Activated CD8-positive, alpha-beta memory T cell treated with anti-CD3 and anti-CD28 coated beads, Interleukin-2, amount 50 U/mL, for 48 hours (primary cell): ENCODE data around the gene ZNF579.
"Not testable (repeated sequence)": the region's sequence is repeated elsewhere in the genome, so short reads cannot be mapped to it uniquely, and the experiment has no call there.

Source experiments
- DNase-seq: peaks from one replicate; pipeline ENCODE4 v3.0.0-alpha.2; 2020

ZNF579 gene

GRCh38 chr19:55592391-55593090 lies 11.9 kb upstream of the ZNF579 start:
- DNase-seq, result no peak

GRCh38 chr19:55591555-55591954 lies 10.9 kb upstream of the ZNF579 start:
- DNase-seq, result no peak

GRCh38 chr19:55590617-55591016 lies 10.0 kb upstream of the ZNF579 start:
- DNase-seq, result no peak

- DNase-seq, result no peak
Observed at GRCh38 chr19:55590109-55590508, 9.5 kb upstream of the ZNF579 start.

GRCh38 chr19:55588738-55589137 lies 8.1 kb upstream of the ZNF579 start:
- no peak for DNase-seq

- DNase-seq, result peak; percentile 98
Observed at GRCh38 chr19:55586976-55587668, 6.5 kb upstream of the ZNF579 start.

GRCh38 chr19:55585658-55586339 lies 5.2 kb upstream of the ZNF579 start:
- peak; percentile 72 for DNase-seq

GRCh38 chr19:55584871-55585270 lies 4.2 kb upstream of the ZNF579 start:
- no peak for DNase-seq

- not testable (repeated sequence) for DNase-seq
Observed at GRCh38 chr19:55583897-55584296, 3.2 kb upstream of the ZNF579 start.

GRCh38 chr19:55582284-55582683 lies 1.6 kb upstream of the ZNF579 start:
- not testable (repeated sequence) for DNase-seq

GRCh38 chr19:55581823-55582223 lies 1.2 kb upstream of the ZNF579 start:
- no peak for DNase-seq

- DNase-seq, result no peak
Observed at GRCh38 chr19:55581145-55581822, 636 bp upstream of the ZNF579 start.

- DNase-seq, result no peak
Observed at GRCh38 chr19:55579766-55580621, 654 bp downstream of the ZNF579 start.

GRCh38 chr19:55578761-55579747 lies 1.6 kb downstream of the ZNF579 start:
- no peak for DNase-seq

GRCh38 chr19:55578031-55578760 lies 2.5 kb downstream of the ZNF579 start:
- no peak for DNase-seq

GRCh38 chr19:55576746-55577145 lies 3.9 kb downstream of the ZNF579 start:
- DNase-seq, result no peak

- not testable (repeated sequence) for DNase-seq
Observed at GRCh38 chr19:55573929-55574328, 6.7 kb downstream of the ZNF579 start.

- not testable (repeated sequence) for DNase-seq
Observed at GRCh38 chr19:55569477-55569876, 11.2 kb downstream of the ZNF579 start.

GRCh38 chr19:55567708-55568328 lies 12.8 kb downstream of the ZNF579 start:
- no peak for DNase-seq

- DNase-seq, result no peak
Observed at GRCh38 chr19:55566823-55567222, 13.8 kb downstream of the ZNF579 start.
